Left lung (tissue), 10 donors: ENCODE measurements around the gene PPIL6. TPM values are rescaled to one million over a fixed set of nuclear protein-coding genes. Genes with fewer than 3 reads are reported as not detected.

Experiments
- ATAC-seq: fragments of 200-7000 bp; cut with Tn5 transposase; one replicate; pipeline ENCODE4 v1.9.1; 2020; ENCODE audit warnings: moderate library complexity
- DNase-seq, 4 donors: peaks; one replicate each; pipeline ENCODE4 v3.0.0-alpha.2; 2013 to 2020
- H3K27ac ChIP-seq, 2 donors: fragments of 200-600 bp; sonication (generic) in 1 of 2; one replicate each; pipeline versions ENCODE4 v1.5.0 to v1.8.0; 2020 to 2021
- H3K27me3 ChIP-seq, 2 donors: fragments of 200-600 bp; sonication (generic) in 1 of 2; one replicate each; pipeline versions ENCODE4 v1.5.0 to v1.8.0; 2020 to 2021
- H3K36me3 ChIP-seq, 2 donors: fragments of 200-600 bp; sonication (generic) in 1 of 2; one replicate each; pipeline versions ENCODE4 v1.5.0 to v1.8.0; 2020 to 2021
- H3K4me1 ChIP-seq, 2 donors: fragments of 200-600 bp; one replicate each; pipeline ENCODE4 v1.8.0; 2021
- H3K4me3 ChIP-seq, 2 donors: fragments of 200-600 bp; sonication (generic) in 1 of 2; one replicate each; pipeline versions ENCODE4 v1.5.0 to v1.8.0; 2020 to 2021; ENCODE audit warnings: mild to moderate bottlenecking in 1 of 2
- H3K9me3 ChIP-seq, 2 donors: fragments of 200-600 bp; sonication (generic) in 1 of 2; one replicate each; pipeline versions ENCODE4 v1.5.0 to v1.8.0; 2020 to 2021
- CTCF ChIP-seq, 2 donors: fragments of 200-600 bp; sonication (generic) in 1 of 2; IDR thresholded peaks; one replicate each; pipeline versions ENCODE4 v1.5.0 to v1.8.0; 2021; ENCODE audit warnings: antibody characterized with exemption in 2 of 2
- intact Hi-C, 2 donors: fragments of 100-400 bp; cut with DNase I; formaldehyde crosslinking; loops; one replicate each; pipeline versions ENCODE4 v1.11.2 to v1.14.2; 2022
- polyA plus RNA-seq, 6 donors: library from polyadenylated mRNA; unstranded; fragments of 120-200 nt; gene quantifications; one replicate each; pipeline ENCODE4 v1.2.1, GENCODE V29; 2013; ENCODE audit not compliant: insufficient read length in 6 of 6
- total RNA-seq, 2 donors: library from RNA; stranded (reverse); fragmentation: NEBNext Ultra II Directional; extraction: Animal tissue kit (Norgen Biotek cat#: 25700); gene quantifications; one replicate each; pipeline ENCODE4 v1.2.1, GENCODE V29; 2021
- donor health status: DM: no; HTN: yes; CAD: no.
- donor health status: DM: no; HTN: no; CAD: no.

The PPIL6 gene
- total and polyA plus RNA-seq, 8 donors = 4.5 to 15.1 (median 9.9) TPM

DNA sequence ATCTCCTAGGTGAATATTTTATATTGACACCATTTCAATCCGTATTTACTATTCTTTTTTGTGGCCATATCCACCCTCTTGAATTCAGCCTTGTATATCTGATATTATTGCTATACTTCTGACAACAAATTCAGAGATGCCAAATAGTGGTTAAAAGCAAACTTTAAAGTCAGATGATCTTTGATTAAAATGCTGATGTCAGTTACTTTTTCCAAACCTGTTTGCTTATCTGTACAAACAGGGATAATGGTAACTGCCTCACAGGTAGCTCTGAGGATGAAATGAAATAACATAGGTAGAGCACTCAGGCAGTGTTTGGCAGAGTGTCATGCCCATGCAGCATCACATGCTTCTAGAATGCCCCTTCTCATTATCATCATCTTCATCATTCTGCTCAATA, 19.2 kb downstream of the PPIL6 start:
- H3K9me3 ChIP-seq = no peaks in the 10 kb centered on the region
- TF ChIP-seq CTCF (IDR thresholded peaks at IDR 0.05) = no peak
- H3K4me1 ChIP-seq = no peaks in the 10 kb centered on the region
- H3K36me3 ChIP-seq = no peaks in the 10 kb centered on the region
- H3K4me3 ChIP-seq = no peak overlapping the region
- H3K27ac ChIP-seq = no peak overlapping the region
- ATAC-seq (no peak), DNase-seq (no peak)
- intact Hi-C loops = no loop called here
- H3K27me3 ChIP-seq = no peaks in the 10 kb centered on the region

DNA sequence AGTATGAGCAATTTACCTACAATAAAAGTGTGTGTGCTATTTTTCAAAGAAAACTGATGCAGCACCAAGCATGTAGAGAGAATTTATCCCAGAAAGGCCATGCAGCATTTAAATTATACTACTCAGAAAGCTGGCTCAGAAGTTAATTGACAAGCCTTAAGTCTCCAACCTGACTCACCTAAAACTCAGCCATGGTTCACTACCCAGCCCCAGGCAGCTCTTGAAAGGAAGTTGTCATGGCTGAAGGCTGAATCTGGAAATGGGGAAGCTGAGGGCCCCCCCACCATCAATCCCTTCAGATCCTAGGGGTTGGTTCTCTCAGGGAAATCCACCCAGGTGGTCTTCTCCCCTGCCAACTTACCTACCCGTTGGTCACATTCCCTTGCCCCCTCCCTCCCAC, 19.7 kb downstream of the PPIL6 start:
- H3K4me3 ChIP-seq = no peak overlapping the region
- DNase-seq = no peak
- H3K27ac ChIP-seq = no peak overlapping the region
- no peaks in the 10 kb centered on the region for H3K9me3 ChIP-seq
- no peak for TF ChIP-seq CTCF (IDR thresholded peaks at IDR 0.05)
- no peaks in the 10 kb centered on the region for H3K36me3 ChIP-seq
- intact Hi-C loops = no loop called here
- no peaks in the 10 kb centered on the region for H3K4me1 ChIP-seq
- no peaks in the 10 kb centered on the region for H3K27me3 ChIP-seq
- ATAC-seq = no peak

DNA sequence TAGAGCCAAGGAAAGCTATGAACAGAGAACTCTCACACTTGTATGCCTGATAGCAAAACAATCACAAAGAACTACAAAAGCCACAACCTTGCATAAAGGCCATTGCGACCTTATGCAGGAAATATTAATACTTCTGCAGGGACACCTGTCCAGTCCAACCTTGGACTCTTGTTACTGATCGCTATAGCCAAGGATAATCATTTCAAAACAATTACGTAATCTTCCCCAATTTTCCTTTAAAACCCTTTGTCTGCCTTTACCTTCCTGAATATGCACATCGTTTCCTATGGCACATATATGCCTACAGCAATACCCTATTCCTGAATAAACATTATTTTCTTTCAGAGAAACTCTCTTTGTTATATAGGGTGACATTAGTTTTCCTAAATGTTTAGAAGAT, 22.8 kb downstream of the PPIL6 start:
- no peaks in the 10 kb centered on the region for H3K4me1 ChIP-seq
- H3K4me3 ChIP-seq = no peak overlapping the region
- intact Hi-C loops = no loop called here
- H3K9me3 ChIP-seq = no peaks in the 10 kb centered on the region
- no peaks in the 10 kb centered on the region for H3K36me3 ChIP-seq
- DNase-seq (no peak), ATAC-seq (no peak)
- H3K27me3 ChIP-seq = no peaks in the 10 kb centered on the region
- no peak for TF ChIP-seq CTCF (IDR thresholded peaks at IDR 0.05)
- H3K27ac ChIP-seq = no peak overlapping the region

GRCh38 chr6:109411034-109411433, 29.4 kb downstream of the PPIL6 start:
- Histone ChIP-seq H3K36me3 (no peaks in the 10 kb centered on the region), H3K27ac (no peak overlapping the region), H3K4me1 (peaks cover 0 to 2% of the 10 kb centered on the region in 2 donors), H3K9me3 (no peaks in the 10 kb centered on the region), H3K4me3 (no peak overlapping the region), H3K27me3 (no peaks in the 10 kb centered on the region)
- DNase-seq = no peak
- intact Hi-C loops = no loop called here
- TF ChIP-seq CTCF (IDR thresholded peaks at IDR 0.05) = no peak
- no peak for ATAC-seq

DNA sequence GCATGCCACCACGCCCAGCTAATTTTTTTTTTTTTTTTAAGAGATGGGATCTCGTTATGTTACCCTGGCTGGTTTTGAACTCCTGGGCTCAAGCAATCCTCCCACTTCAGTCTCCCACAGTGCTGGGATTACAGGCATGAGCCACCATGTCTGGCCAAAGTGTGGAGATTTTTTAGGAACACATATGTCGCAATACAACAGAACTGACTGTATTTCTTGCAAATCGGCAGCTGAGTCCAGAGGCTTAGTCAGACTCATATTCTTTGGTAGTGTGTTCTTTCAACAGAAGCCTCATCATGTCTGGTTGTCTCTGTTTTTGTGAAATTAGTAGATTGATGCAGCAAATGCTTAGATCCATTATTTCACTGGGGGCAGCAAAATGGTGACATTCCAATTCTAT, 34.2 kb downstream of the PPIL6 start:
- H3K36me3 ChIP-seq = no peaks in the 10 kb centered on the region
- no peak overlapping the region for H3K4me3 ChIP-seq
- no peak for DNase-seq
- no peak overlapping the region for H3K27ac ChIP-seq
- H3K4me1 ChIP-seq = peaks cover 0 to 2% of the 10 kb centered on the region in 2 donors
- intact Hi-C loops = no loop called here
- H3K9me3 ChIP-seq = no peaks in the 10 kb centered on the region
- ATAC-seq = peak; percentile 44
- TF ChIP-seq CTCF (IDR thresholded peaks at IDR 0.05) = no peak
- H3K27me3 ChIP-seq = no peaks in the 10 kb centered on the region
